Natural killer cell (primary cell): ENCODE measurements around the gene LRRC58. TPM values are rescaled to one million over a fixed set of nuclear protein-coding genes. Genes with fewer than 3 reads are reported as not detected.
A peak's percentile ranks its signal among the peaks of the same experiment; 100 is the strongest.

ENCODE experiments used
- ATAC-seq, 3 donors: fragments of 150-1000 bp in 2 of 3; fragments of 200-7000 bp in 1 of 3; cut with Tn5 transposase; 1 replicate in 1 of 3; 2 replicates in 2 of 3; pipeline ENCODE4 v1.10.0; 2021; ENCODE audit warnings: mild to moderate bottlenecking in 2 of 3, moderate library complexity in 2 of 3
- DNase-seq, 2 donors: peaks; one replicate each; pipeline versions ENCODE4 v3.0.0 to v3.0.0-alpha.2; 2013 to 2021; ENCODE audit warnings: mixed read lengths in 1 of 2
- H3K27ac ChIP-seq: one replicate; pipeline ENCODE4 v1.5.1; 2013; ENCODE audit warnings: mild to moderate bottlenecking, low read length
- H3K27me3 ChIP-seq: one replicate; pipeline ENCODE4 v1.6.1; 2013; ENCODE audit warnings: low read length; ENCODE audit not compliant: control insufficient read depth, insufficient read depth
- H3K36me3 ChIP-seq: one replicate; pipeline ENCODE4 v1.6.1; 2013; ENCODE audit warnings: low read length; ENCODE audit not compliant: control insufficient read depth, insufficient read depth
- H3K4me1 ChIP-seq: one replicate; pipeline ENCODE4 v1.6.1; 2013; ENCODE audit warnings: low read length; ENCODE audit not compliant: control insufficient read depth, insufficient read depth
- H3K4me3 ChIP-seq: one replicate; pipeline ENCODE4 v1.5.1; 2013; ENCODE audit warnings: low read length
- H3K9me3 ChIP-seq: one replicate; pipeline ENCODE4 v1.6.1; 2013; ENCODE audit warnings: low read length; ENCODE audit not compliant: control insufficient read depth, insufficient read depth
- H3K27ac Mint-ChIP-seq, 2 donors: one replicate each; pipeline ENCODE4 v1.8.0; 2022; ENCODE audit warnings: mild to moderate bottlenecking in 2 of 2, mixed read lengths in 2 of 2, moderate library complexity in 1 of 2
- H3K27me3 Mint-ChIP-seq, 2 donors: one replicate each; pipeline ENCODE4 v1.8.0; 2022; ENCODE audit warnings: low read depth in 2 of 2, mixed read lengths in 2 of 2
- H3K36me3 Mint-ChIP-seq: one replicate; pipeline ENCODE4 v1.8.0; 2022; ENCODE audit warnings: mixed read lengths
- H3K4me1 Mint-ChIP-seq, 2 donors: one replicate each; pipeline ENCODE4 v1.8.0; 2022; ENCODE audit warnings: mixed read lengths in 2 of 2
- H3K4me3 Mint-ChIP-seq: one replicate; pipeline ENCODE4 v1.8.0; 2022; ENCODE audit warnings: mild to moderate bottlenecking, moderate library complexity, mixed read lengths
- H3K9me3 Mint-ChIP-seq, 2 donors: one replicate each; pipeline ENCODE4 v1.8.0; 2022; ENCODE audit warnings: mixed read lengths in 2 of 2
- CTCF ChIP-seq: fragments of 200-600 bp; IDR thresholded peaks from one replicate; pipeline ENCODE4 v1.8.0; 2022; ENCODE audit warnings: antibody characterized with exemption
- WGBS: methylation state at CpG from one replicate; pipeline ENCODE4 v1.1.7; 2013; ENCODE audit warnings: missing lambda C conversion rate; ENCODE audit not compliant: insufficient coverage; 5-methylcytosine and 5-hydroxymethylcytosine counted together
- intact Hi-C: fragments of 100-400 bp; cut with micrococcal nuclease; formaldehyde crosslinking; loops from one replicate; pipeline ENCODE4 v1.14.2; 2022
- total RNA-seq, 4 donors: library from RNA; stranded (reverse); fragments of 120-200 nt in 1 of 4; gene quantifications; one replicate each; pipeline versions ENCODE4 v1.2.3 to v1.2.4, GENCODE V29; 2013 to 2022

The LRRC58 gene
- total RNA-seq: 10 to 100 TPM; 17.0 to 21.8 (median 18.2) TPM
- 17.4 TPM for total RNA-seq (2013)

- Mint-ChIP-seq H3K36me3 (no peaks in the 10 kb centered on the region), H3K27ac (peak within 1 kb of the TSS; percentile 80 to 87), H3K9me3 (no peaks in the 10 kb centered on the region), H3K4me3 (peak within 1 kb of the TSS; percentile 91), H3K4me1 (peaks cover 42 to 45% of the 10 kb centered on the region in 2 donors), H3K27me3 (peaks cover 6 to 21% of the 10 kb centered on the region in 2 donors)
- H3K9me3 ChIP-seq: no peaks in the 10 kb centered on the region
- intact Hi-C loops: loop anchor here (5.0 to 10.0 kb wide), 2 partner anchors 208 to 254 kb away; partner anchors contain the start of gene GSK3B
- H3K4me1 ChIP-seq: peaks cover 13% of the 10 kb centered on the region
- H3K27ac ChIP-seq: peak within 1 kb of the TSS; percentile 75
- under 1% methylated on average over 95 of the region's 95 CpGs for WGBS
- H3K4me3 ChIP-seq: peak within 1 kb of the TSS; percentile 97
- peak; percentile 93 to 97 (median 94) for ATAC-seq
- no peaks in the 10 kb centered on the region for H3K27me3 ChIP-seq
- DNase-seq: peak; percentile 90 to 95
- H3K36me3 ChIP-seq: no peaks in the 10 kb centered on the region
- no peak for TF ChIP-seq CTCF
These were observed at the start of gene LRRC58 for GRCh38 chr3:120348991-120349854. TSS of gene LRRC58 (minus strand) at chr3:120349354. CDS start at chr3:120349243, 111 bp downstream.

GRCh38 chr3:120396469-120396868 lies 47.3 kb upstream of the LRRC58 start:
- DNase-seq: no peak
- 83% methylated on average over 8 of the region's 8 CpGs for WGBS
- Histone ChIP-seq H3K9me3 (no peaks in the 10 kb centered on the region), H3K27ac (no peak overlapping the region), H3K4me3 (no peak overlapping the region), H3K27me3 (no peaks in the 10 kb centered on the region), H3K4me1 (peaks cover 3% of the 10 kb centered on the region), H3K36me3 (no peaks in the 10 kb centered on the region)
- H3K27ac Mint-ChIP-seq: no peak overlapping the region
- intact Hi-C loops: no loop called here
- H3K4me3 Mint-ChIP-seq: no peak overlapping the region
- no peak for TF ChIP-seq CTCF
- H3K27me3 Mint-ChIP-seq: peaks cover 0 to 4% of the 10 kb centered on the region in 2 donors
- H3K36me3 Mint-ChIP-seq: no peaks in the 10 kb centered on the region
- H3K9me3 Mint-ChIP-seq: no peaks in the 10 kb centered on the region
- H3K4me1 Mint-ChIP-seq: peaks cover 7 to 8% of the 10 kb centered on the region in 2 donors
- no peak for ATAC-seq

GRCh38 chr3:120394347-120394746 lies 45.2 kb upstream of the LRRC58 start:
- no peak overlapping the region for H3K27ac Mint-ChIP-seq
- no peaks in the 10 kb centered on the region for H3K9me3 Mint-ChIP-seq
- DNase-seq: no peak
- TF ChIP-seq CTCF: no peak
- WGBS: 92% methylated on average over 2 of the region's 2 CpGs
- Histone ChIP-seq H3K27me3 (no peaks in the 10 kb centered on the region), H3K9me3 (no peaks in the 10 kb centered on the region), H3K27ac (no peak overlapping the region), H3K4me1 (no peaks in the 10 kb centered on the region), H3K36me3 (no peaks in the 10 kb centered on the region), H3K4me3 (no peak overlapping the region)
- H3K4me3 Mint-ChIP-seq: no peak overlapping the region
- peaks cover 1 to 2% of the 10 kb centered on the region in 2 donors for H3K4me1 Mint-ChIP-seq
- peaks cover 0 to 8% of the 10 kb centered on the region in 2 donors for H3K27me3 Mint-ChIP-seq
- H3K36me3 Mint-ChIP-seq: no peaks in the 10 kb centered on the region
- intact Hi-C loops: no loop called here
- no peak for ATAC-seq
